8988T (cell line): ENCODE measurements around the gene USP2.
A peak's percentile ranks its signal among the peaks of the same experiment; 100 is the strongest.
"Not testable (repeated sequence)": the region's sequence is repeated elsewhere in the genome, so short reads cannot be mapped to it uniquely, and the experiment has no call there.

ENCODE experiments used
- DNase-seq: peaks from one replicate; pipeline ENCODE4 v3.0.0; 2011

The USP2 gene

GRCh38 chr11:119412072-119412471 is 30.6 kb upstream of the USP2 start:
- DNase-seq = no peak

DNA sequence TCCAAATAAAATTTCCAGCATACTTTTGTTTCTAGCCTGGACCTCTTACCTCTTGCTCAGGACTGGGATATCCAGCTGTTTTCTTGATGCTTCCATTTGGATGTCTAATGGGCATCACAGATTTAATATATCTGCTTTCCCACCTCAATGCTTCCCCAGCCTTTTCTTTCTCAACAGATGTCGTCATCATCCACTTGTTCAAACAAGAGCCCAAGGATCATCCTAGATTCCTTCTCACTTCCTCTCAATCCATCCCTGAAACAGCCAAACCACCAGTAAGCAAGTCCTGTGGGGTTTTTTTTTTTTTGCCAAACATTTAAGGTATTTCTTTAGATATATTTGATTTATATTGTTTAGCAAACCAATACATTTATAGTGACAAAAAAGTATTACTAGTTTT is 29.0 kb upstream of the USP2 start:
- DNase-seq = no peak

DNA sequence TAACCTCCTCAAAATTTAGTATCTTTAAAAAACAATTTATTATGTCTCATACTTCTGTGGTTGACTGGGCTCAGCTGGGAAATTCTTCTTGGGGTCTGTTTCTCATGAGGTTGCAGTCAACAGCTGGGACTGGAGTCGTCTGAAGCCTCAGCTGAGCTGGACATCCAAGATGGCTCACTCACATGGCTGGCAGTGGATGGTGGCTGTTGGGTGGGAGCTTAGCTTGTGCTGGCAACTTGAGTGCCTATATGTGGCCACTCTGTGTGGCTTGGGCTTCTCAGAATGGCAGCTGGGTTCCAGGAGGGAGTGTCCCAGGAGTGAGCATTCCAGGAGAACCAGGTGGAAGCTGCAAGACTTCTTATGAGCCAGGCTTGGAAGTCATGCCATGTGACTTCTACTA is 28.2 kb upstream of the USP2 start:
- DNase-seq = no peak

DNA sequence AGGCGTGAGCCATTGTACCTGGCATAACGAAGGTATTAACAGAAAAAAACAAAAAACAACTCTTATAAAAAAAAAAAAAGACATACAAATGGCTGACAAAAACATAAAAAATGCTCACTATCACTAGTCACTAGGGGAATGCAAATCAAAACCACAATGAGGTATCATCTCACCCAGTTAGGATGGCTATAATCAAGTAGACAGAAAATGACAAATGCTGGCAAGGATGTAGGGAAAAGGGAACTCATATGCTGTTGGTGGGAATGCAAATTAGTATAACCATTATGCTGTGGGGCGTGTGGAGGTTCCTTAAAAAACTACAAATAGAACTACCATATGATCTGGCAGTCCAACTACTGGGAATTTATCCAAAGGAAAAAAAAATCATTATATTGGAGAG is 24.5 kb upstream of the USP2 start:
- no peak for DNase-seq

GRCh38 chr11:119405448-119405847 is 24.0 kb upstream of the USP2 start:
- not testable (repeated sequence) for DNase-seq

DNA sequence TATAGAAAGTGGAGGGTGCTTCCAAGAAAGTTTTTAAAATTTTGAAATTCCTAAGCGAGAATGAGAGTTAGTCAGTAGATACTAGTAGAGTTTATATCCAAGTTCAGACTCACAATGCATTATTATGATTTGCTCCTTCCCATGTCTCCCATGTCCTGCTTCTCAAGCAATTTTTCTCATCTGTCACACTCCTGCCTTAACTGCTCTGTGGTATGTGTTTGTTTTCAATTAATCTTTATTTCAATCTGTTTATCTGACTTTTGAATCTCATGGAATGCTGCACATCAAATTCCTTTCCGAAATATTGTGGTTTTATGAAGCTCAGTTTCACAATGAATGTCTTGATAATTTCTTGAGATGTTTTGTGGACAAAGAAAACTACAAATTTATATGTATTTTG is 23.4 kb upstream of the USP2 start:
- DNase-seq = no peak

DNA sequence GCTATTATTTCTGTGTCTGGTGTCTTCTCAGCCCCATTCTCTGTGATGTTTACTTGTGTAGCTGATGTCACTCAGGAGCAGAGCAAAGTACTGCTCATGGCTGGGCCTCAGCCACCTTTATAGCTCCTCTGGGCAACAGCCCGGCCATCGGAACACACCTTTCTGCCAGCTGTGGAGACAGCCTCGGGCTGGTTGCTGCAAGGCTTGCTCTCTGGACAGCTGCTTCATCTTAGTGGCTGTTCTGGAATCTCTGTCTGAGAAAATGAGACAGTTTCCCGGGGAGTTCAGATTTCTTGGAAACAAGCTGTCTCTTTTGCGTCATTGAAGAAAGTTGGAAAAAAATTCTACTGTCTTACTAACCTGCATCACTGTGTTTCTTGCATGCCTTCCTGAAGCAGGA is 21.5 kb upstream of the USP2 start:
- DNase-seq = no peak

DNA sequence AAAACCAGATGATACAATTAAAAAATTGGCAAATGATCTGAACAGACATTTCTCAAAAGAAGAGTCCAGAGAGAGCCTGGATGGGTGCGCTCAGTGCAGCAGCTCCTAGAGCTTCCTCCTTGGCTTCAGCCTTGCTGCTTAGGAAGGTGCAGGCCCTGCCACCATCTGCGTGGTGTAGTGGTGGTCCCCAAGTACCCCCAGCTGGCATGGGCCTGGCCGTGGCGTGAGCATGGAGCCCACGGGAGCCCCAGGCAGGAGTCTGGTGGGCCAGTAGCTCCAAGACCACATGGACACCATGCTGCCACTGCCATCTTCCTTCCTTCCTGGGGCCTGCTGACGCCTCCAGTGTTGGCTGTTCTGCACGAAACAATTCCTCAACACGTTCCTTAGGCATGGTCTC is 21.0 kb upstream of the USP2 start:
- no peak for DNase-seq

DNA sequence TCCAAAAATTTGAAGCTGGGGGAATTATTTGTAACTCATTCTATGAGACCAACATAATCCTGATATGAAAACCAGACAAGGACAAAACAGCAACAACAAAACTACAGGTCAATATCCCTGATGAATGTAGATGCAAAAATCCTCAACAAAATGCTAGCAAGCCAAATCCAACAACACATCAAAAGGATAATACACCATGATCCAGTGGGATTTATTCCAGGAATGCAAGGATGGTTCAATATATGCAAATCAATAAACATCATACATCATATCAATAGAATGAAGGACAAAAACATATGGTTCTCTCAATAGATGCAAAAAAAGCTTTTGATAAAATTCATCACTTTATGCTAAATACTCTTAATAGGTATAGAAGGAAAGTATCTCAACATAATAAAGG is 19.4 kb upstream of the USP2 start:
- DNase-seq = no peak

DNA sequence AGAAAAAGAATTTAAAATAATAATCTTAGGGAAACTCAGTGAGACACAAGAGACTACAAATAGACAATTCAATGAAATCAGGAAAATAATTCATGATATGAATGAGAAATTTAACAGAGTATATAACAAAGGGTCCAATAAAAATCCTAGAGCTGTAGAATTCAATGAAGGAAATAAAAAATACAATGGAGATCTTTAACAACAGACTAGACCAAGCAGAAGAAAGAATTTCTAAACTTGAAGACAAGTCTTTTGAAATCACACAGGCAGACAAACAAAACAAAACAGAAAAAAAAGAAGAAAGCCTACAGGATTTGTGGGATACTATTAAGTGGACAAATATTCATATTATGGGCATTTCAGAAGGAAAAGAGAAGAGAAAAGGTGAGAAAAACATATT is 16.2 kb upstream of the USP2 start:
- DNase-seq = no peak

- no peak for DNase-seq
Measured at GRCh38 chr11:119396835-119397234, 15.3 kb upstream of the USP2 start.

DNA sequence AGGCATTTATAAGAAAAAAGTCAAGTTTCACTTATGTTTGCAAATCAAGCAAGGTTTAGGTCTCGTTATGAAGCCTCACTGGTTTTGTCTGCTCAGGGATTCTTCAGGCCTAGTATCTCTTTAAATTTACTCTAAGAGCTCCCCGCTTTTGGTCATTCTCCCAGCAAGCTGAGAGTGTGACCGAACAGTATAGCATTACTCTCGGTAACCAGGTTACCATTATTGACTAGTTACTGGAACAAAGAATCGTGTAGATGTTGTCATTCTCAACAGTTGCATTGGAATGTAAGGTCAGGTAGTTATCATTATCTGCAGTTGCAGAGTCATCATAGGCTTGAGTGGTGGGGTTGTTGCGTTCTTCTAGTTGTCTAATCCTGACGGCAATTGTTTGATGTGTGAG is 9.8 kb upstream of the USP2 start:
- DNase-seq = no peak

GRCh38 chr11:119389611-119390254 is 8.2 kb upstream of the USP2 start:
- DNase-seq = no peak

DNA sequence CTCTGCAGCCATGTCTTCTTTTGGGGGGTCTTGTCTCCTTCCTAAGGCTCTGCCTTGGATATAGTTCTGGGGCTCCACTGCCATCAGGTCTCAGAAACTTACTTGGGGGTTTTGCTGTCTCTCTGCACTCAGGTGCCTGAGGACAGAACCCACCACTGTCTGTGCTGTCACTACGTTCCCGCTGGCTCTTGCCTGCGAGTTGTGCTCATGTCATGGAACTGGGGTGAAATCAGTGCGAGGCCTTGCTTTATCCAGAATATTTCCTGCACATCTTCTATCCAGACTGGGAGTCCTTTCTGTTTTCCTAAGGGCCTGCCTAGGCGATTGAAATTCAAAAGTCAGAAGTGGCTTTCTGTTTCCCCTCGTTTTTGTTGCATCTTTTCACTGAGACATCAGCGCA is 6.6 kb upstream of the USP2 start:
- DNase-seq = no peak

- no peak for DNase-seq
Measured at GRCh38 chr11:119384332-119384731, 2.8 kb upstream of the USP2 start.

GRCh38 chr11:119382513-119382912 is 1.0 kb upstream of the USP2 start:
- DNase-seq = not testable (repeated sequence)

DNA sequence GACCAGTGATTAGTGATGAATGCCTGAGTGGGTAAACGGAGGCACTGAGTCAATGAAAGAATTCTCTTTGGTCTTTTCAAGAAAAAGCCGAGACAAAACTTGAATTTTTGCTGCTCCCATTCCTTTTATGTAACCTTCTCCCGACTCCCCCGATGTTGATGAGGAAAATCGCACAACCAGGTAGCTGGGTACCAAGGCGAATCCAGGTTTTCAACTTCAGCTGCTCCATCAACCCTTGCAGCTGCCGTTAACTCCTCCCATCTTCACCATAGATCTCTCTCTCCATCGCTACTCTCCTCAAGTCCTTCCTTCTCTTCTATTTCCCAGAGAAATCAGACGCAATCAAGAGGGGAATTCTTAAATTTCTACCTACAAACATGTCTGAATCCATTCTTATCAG is 611 bp upstream of the USP2 start:
- DNase-seq = no peak

GRCh38 chr11:119380827-119381180 is 686 bp downstream of the USP2 start:
- no peak for DNase-seq

DNA sequence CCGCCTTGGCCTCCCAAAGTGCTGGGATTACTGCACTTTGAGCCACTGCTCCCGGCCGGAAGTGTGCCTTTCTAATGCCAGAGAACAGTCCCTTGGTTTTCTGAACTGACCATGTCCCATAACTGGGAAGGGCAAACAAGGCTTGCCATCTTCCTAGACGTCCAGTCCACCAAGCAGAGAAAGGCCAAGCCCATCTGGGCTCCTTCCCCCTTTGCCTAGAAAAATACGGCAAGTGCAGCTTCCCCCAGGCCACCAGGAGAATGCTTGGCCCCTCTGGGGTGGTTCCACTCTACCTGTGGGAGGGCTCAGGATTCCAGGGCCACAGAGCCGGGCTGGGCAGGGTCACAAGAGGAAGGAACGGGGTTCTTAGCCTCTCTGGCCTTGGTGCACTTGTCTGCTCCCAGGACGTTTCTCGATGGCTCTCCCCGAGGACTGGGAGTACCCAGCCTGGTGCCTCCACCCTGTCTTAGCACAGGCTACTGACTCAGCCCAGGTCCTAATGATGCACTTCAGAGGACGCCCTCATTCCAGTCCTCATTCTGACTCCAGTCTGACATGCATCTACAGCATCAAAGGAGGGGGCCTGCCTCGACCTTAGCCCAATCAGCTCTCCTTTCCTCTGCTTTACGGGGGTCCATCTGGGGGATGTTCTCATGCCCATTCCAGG is 1.2 kb downstream of the USP2 start:
- DNase-seq = no peak

GRCh38 chr11:119378851-119379465 is 2.5 kb downstream of the USP2 start:
- DNase-seq = no peak

DNA sequence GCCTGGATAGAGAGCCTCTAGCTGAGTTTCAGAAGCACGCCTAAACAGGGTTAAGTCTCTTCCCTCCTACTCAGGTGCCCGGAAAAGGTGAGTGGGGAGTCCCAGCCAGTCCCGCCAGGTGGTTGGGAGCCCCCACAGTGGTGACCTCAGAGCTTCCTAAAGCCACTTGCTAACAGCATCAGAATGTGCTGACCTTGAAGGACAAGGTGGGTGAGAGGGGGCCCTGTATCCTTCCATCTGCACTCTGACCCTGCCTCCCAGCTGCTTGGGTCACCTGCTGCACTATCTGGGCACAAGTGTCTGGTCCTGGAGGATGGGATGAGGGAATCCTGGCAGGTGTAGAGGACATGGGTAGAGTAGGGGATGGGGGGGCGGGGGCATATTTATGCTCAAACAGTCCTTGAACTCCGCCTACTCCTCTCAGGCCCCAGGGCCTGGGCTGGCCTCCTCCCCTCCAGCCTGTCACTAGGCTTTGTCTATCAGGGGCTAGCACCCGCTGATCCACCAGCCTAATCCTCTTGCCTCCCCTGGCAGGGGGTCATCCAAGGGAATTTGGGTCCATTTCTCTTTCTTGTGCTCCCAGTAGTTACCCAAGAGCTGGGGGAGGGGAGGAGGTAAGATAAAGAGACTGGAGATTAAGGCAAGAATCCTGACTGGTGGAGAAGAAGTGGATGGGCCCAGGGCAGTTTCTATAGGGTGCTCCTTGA is 3.4 kb downstream of the USP2 start:
- no peak for DNase-seq

- DNase-seq = peak; percentile 11
Measured at GRCh38 chr11:119377112-119377901, 4.2 kb downstream of the USP2 start.

GRCh38 chr11:119376197-119376847 is 5.2 kb downstream of the USP2 start:
- peak; percentile 7 for DNase-seq
